ENCODE measurements around the gene GLUD2.
"Not testable (repeated sequence)": the region's sequence is repeated elsewhere in the genome, so short reads cannot be mapped to it uniquely, and the experiment has no call there.

GLUD2 gene
- long read RNA-seq: 0 reads

DNA sequence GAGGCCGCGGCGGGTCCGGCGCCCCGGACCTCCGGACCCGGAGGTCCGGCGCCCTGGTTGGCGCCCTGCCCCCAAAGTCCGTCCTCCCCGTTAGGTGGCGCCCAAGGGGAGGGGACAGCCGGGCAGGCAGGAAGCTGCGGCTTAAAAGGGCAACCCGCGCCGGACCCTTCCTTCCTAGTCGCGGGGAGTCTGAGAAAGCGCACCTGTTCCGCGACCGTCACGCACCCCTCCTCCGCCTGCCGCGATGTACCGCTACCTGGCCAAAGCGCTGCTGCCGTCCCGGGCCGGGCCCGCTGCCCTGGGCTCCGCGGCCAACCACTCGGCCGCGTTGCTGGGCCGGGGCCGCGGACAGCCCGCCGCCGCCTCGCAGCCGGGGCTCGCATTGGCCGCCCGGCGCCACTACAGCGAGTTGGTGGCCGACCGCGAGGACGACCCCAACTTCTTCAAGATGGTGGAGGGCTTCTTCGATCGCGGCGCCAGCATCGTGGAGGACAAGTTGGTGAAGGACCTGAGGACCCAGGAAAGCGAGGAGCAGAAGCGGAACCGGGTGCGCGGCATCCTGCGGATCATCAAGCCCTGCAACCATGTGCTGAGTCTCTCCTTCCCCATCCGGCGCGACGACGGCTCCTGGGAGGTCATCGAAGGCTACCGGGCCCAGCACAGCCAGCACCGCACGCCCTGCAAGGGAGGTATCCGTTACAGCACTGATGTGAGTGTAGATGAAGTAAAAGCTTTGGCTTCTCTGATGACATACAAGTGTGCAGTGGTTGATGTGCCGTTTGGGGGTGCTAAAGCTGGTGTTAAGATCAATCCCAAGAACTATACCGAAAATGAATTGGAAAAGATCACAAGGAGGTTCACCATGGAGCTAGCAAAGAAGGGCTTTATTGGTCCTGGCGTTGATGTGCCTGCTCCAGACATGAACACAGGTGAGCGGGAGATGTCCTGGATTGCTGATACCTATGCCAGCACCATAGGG lies at the start of gene GLUD2:
TSS of gene GLUD2 (plus strand) at position 170 of the 979 bp plus-strand sequence. CDS start at position 245, 75 bp downstream.
- not testable (repeated sequence) for H3K27me3 ChIP-seq (ENCODE audit: insufficient read depth, poor library complexity, severe bottlenecking); DNase-seq (ENCODE audit: low read depth in 1 of 2, low spot score in 1 of 2); H3K27ac ChIP-seq (replicated peaks); H3K4me3 ChIP-seq (replicated peaks; ENCODE audit: insufficient read depth, low read length)

DNA sequence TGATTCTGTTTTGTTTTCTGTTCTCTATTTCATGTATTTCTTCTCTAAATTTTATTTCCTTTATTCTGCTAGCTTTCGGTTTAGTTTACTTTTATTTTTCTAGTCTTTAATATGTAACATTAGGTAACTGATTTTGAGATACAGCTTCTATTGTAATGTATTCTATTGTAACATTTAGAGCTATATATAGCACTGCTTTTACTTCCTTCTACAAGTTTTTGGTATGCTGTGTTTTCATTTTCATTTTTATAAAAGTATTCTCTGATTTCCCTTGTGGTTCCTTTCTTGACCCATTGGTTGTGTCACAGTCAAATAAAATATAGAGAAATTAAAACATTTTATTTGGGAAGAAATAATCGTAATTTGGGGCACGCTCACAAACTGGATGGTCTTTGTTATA lies 48.0 kb upstream of the GLUD2 start:
- DNase-seq (ENCODE audit: low read depth in 1 of 2, low spot score in 1 of 2): no peak
- TF ChIP-seq GABPA (IDR thresholded peaks at IDR 0.05; ENCODE audit: low read depth): no peak
- TF ChIP-seq, protein P1, sequence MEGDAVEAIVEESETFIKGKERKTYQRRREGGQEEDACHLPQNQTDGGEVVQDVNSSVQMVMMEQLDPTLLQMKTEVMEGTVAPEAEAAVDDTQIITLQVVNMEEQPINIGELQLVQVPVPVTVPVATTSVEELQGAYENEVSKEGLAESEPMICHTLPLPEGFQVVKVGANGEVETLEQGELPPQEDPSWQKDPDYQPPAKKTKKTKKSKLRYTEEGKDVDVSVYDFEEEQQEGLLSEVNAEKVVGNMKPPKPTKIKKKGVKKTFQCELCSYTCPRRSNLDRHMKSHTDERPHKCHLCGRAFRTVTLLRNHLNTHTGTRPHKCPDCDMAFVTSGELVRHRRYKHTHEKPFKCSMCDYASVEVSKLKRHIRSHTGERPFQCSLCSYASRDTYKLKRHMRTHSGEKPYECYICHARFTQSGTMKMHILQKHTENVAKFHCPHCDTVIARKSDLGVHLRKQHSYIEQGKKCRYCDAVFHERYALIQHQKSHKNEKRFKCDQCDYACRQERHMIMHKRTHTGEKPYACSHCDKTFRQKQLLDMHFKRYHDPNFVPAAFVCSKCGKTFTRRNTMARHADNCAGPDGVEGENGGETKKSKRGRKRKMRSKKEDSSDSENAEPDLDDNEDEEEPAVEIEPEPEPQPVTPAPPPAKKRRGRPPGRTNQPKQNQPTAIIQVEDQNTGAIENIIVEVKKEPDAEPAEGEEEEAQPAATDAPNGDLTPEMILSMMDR (IDR thresholded peaks at IDR 0.05; ENCODE audit: insufficient read depth, low read length): no peak
- TF ChIP-seq POLR2AphosphoS5 (IDR thresholded peaks at IDR 0.05; ENCODE audit: low read depth): no peak
- H3K4me3 ChIP-seq (replicated peaks; ENCODE audit: insufficient read depth, low read length): no peak overlapping the region
- H3K27me3 ChIP-seq (ENCODE audit: insufficient read depth, poor library complexity, severe bottlenecking): no peaks in the 10 kb centered on the region
- H3K27ac ChIP-seq (replicated peaks): no peak overlapping the region

DNA sequence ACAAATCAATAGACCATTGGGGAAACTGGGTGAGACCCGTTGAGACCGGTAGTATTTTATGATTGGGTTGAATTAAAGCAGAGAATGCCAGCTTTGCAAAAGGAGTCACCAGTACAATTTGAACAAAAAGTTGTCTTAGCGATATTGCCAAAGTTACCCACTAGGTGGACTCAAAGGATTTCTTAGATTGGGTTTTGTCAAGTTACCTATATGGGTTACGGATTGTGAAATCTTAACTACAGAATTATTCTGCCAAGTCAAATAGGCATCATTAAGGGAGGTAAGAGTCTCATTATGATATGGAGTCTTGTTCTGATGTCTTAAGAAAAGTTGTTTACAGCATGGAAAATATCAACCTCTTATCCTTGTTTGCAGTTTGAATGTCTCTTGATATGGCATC lies 46.8 kb upstream of the GLUD2 start:
- TF ChIP-seq, protein P2, sequence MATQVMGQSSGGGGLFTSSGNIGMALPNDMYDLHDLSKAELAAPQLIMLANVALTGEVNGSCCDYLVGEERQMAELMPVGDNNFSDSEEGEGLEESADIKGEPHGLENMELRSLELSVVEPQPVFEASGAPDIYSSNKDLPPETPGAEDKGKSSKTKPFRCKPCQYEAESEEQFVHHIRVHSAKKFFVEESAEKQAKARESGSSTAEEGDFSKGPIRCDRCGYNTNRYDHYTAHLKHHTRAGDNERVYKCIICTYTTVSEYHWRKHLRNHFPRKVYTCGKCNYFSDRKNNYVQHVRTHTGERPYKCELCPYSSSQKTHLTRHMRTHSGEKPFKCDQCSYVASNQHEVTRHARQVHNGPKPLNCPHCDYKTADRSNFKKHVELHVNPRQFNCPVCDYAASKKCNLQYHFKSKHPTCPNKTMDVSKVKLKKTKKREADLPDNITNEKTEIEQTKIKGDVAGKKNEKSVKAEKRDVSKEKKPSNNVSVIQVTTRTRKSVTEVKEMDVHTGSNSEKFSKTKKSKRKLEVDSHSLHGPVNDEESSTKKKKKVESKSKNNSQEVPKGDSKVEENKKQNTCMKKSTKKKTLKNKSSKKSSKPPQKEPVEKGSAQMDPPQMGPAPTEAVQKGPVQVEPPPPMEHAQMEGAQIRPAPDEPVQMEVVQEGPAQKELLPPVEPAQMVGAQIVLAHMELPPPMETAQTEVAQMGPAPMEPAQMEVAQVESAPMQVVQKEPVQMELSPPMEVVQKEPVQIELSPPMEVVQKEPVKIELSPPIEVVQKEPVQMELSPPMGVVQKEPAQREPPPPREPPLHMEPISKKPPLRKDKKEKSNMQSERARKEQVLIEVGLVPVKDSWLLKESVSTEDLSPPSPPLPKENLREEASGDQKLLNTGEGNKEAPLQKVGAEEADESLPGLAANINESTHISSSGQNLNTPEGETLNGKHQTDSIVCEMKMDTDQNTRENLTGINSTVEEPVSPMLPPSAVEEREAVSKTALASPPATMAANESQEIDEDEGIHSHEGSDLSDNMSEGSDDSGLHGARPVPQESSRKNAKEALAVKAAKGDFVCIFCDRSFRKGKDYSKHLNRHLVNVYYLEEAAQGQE (IDR thresholded peaks at IDR 0.05; ENCODE audit: insufficient replicate concordance, low read depth): no peak
- no peak for TF ChIP-seq GABPA (IDR thresholded peaks at IDR 0.05; ENCODE audit: low read depth)
- TF ChIP-seq, protein P1 (IDR thresholded peaks at IDR 0.05; ENCODE audit: insufficient read depth, low read length): no peak
- TF ChIP-seq SPI1 (IDR thresholded peaks at IDR 0.05; ENCODE audit: borderline replicate concordance, low read depth): no peak
- TF ChIP-seq POLR2AphosphoS5 (IDR thresholded peaks at IDR 0.05; ENCODE audit: low read depth): no peak
- Histone ChIP-seq H3K4me3 (replicated peaks; ENCODE audit: insufficient read depth, low read length) (no peak overlapping the region), H3K27me3 (ENCODE audit: insufficient read depth, poor library complexity, severe bottlenecking) (no peaks in the 10 kb centered on the region), H3K27ac (replicated peaks) (no peak overlapping the region)
- no peak for DNase-seq (ENCODE audit: low read depth in 1 of 2, low spot score in 1 of 2)

DNA sequence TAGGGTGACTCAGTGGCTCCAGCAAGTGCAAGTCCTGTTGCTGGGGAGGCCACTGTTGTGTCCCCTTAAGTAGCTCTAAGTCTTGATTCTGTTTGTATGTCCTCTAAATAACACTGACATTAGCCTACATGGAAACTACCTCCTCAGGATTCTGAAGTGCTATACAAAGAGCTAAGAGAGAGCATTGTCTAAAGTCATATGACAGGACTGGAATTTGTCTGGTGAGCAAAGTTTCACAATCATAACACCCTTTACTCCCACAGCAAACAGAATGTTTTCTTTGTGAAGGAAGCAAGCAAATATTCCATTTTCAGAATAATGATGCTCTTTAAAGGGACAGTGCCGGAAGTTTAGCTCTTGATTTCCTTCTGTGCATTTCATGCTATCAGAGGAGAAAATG lies 38.5 kb upstream of the GLUD2 start:
- no peak for DNase-seq (ENCODE audit: low read depth in 1 of 2, low spot score in 1 of 2)
- Histone ChIP-seq H3K27ac (replicated peaks) (no peak overlapping the region), H3K27me3 (ENCODE audit: insufficient read depth, poor library complexity, severe bottlenecking) (no peaks in the 10 kb centered on the region), H3K4me3 (replicated peaks; ENCODE audit: insufficient read depth, low read length) (no peak overlapping the region)
- TF ChIP-seq SPI1 (IDR thresholded peaks at IDR 0.05; ENCODE audit: borderline replicate concordance, low read depth): no peak
- TF ChIP-seq, protein P2 (IDR thresholded peaks at IDR 0.05; ENCODE audit: insufficient replicate concordance, low read depth): no peak
- no peak for TF ChIP-seq GABPA (IDR thresholded peaks at IDR 0.05; ENCODE audit: low read depth)
- TF ChIP-seq POLR2AphosphoS5 (IDR thresholded peaks at IDR 0.05; ENCODE audit: low read depth): no peak
- TF ChIP-seq, protein P1 (IDR thresholded peaks at IDR 0.05; ENCODE audit: insufficient read depth, low read length): no peak

All from HL-60 (cell line).